Caco-2 (cell line): Measurements from ENCODE around the gene OR2A14. TPM values are rescaled to one million over a fixed set of nuclear protein-coding genes. Genes with fewer than 3 reads are reported as not detected.

ENCODE experiments used
- BruUV-seq: library from RNA; stranded (reverse); fragments of 400-500 nt; replicated peaks from 2 replicates; lab custom pipeline; 2021; lab: Mats Ljungman, UMichigan
- CTCF ChIA-PET: fragments of 300-600 bp; sonication (Branson Sonifier 250); formaldehyde crosslinking; loops from one replicate; lab custom pipeline; 2022; ENCODE audit warnings: antibody characterized with exemption; lab: Charles Lee
- POLR2A ChIA-PET: fragments of 300-600 bp; sonication (Branson Sonifier 250); formaldehyde crosslinking; loops from one replicate; lab custom pipeline; 2022; ENCODE audit warnings: antibody characterized with exemption; lab: Charles Lee
- DNase-seq, 2 experiments: peaks; one replicate each; pipeline versions ENCODE4 v3.0.0 to v3.0.0-alpha.2; 2020 to 2022
- H3K27me3 ChIP-seq: replicated peaks from 2 replicates; pipeline ENCODE4 v1.6.0; 2011; ENCODE audit warnings: low read length; ENCODE audit not compliant: control insufficient read depth, insufficient read depth
- H3K36me3 ChIP-seq: 2 replicates; pipeline ENCODE4 v1.5.1; 2011; ENCODE audit warnings: low read length; ENCODE audit not compliant: control insufficient read depth, insufficient read depth
- H3K4me1 ChIP-seq: fragments of 250-450 bp; sonication (Bioruptor Pico); 2 replicates; pipeline ENCODE4 v1.5.1; 2020; ENCODE audit warnings: mild to moderate bottlenecking
- H3K4me3 ChIP-seq: 2 replicates; pipeline ENCODE4 v1.5.1; 2011; ENCODE audit warnings: low read depth, mild to moderate bottlenecking, control low read depth, low read length
- H3K9me3 ChIP-seq: fragments of 250-450 bp; sonication (Bioruptor Pico); 2 replicates; pipeline ENCODE4 v1.5.1; 2020; ENCODE audit warnings: mild to moderate bottlenecking, moderate library complexity
- H3K27ac Mint-ChIP-seq: one replicate; pipeline ENCODE4 v1.8.0; 2022; ENCODE audit warnings: mixed read lengths; ENCODE audit not compliant: unreplicated experiment
- H3K27me3 Mint-ChIP-seq: one replicate; pipeline ENCODE4 v1.8.0; 2022; ENCODE audit warnings: mixed read lengths; ENCODE audit not compliant: insufficient read depth, unreplicated experiment
- H3K36me3 Mint-ChIP-seq: one replicate; pipeline ENCODE4 v1.8.0; 2022; ENCODE audit warnings: mild to moderate bottlenecking, mixed read lengths; ENCODE audit not compliant: insufficient read depth, unreplicated experiment
- H3K4me1 Mint-ChIP-seq: one replicate; pipeline ENCODE4 v1.8.0; 2022; ENCODE audit warnings: low read depth, mixed read lengths; ENCODE audit not compliant: unreplicated experiment
- H3K4me3 Mint-ChIP-seq: one replicate; pipeline ENCODE4 v1.8.0; 2022; ENCODE audit warnings: mild to moderate bottlenecking, moderate library complexity, mixed read lengths; ENCODE audit not compliant: unreplicated experiment
- H3K9me3 Mint-ChIP-seq: one replicate; pipeline ENCODE4 v1.8.0; 2022; ENCODE audit warnings: mixed read lengths; ENCODE audit not compliant: unreplicated experiment
- CTCF ChIP-seq, 2 experiments: fragments of 200-600 bp in 1 of 2; IDR thresholded peaks; 1 replicate in 1 of 2; 2 replicates in 1 of 2; pipeline versions ENCODE4 v1.5.1 to v1.8.0; 2011 to 2022; ENCODE audit warnings: antibody characterized with exemption in 1 of 2, control low read depth in 1 of 2, inconsistent platforms in 1 of 2, low read depth in 1 of 2, low read length in 1 of 2, mild to moderate bottlenecking in 1 of 2, moderate library complexity in 1 of 2; ENCODE audit not compliant: insufficient read depth in 1 of 2, severe bottlenecking in 1 of 2, unreplicated experiment in 1 of 2
- intact Hi-C: fragments of 100-400 bp; cut with micrococcal nuclease; formaldehyde crosslinking; loops from one replicate; pipeline ENCODE4 v1.10.0; 2022; ENCODE audit not compliant: unreplicated experiment
- total RNA-seq: library from RNA; stranded (reverse); gene quantifications from 2 replicates; pipeline ENCODE4 v1.2.3, GENCODE V29; 2022

Gene OR2A14
- total RNA-seq, 1 experiment from 2014 or later = not detected

- CTCF ChIA-PET = no interaction called here
- no peak for DNase-seq
- H3K36me3 Mint-ChIP-seq = no peaks in the 10 kb centered on the region
- no peak overlapping the region for H3K4me3 Mint-ChIP-seq
- no TSS peak for BruUV-seq
- H3K27me3 ChIP-seq = no peaks in the 10 kb centered on the region
- no peaks in the 10 kb centered on the region for H3K9me3 Mint-ChIP-seq
- no peak for TF ChIP-seq CTCF (IDR thresholded peaks at IDR 0.05; ENCODE audit: insufficient read depth in 1 of 2, low read depth in 1 of 2, low read length in 1 of 2, severe bottlenecking in 1 of 2, unreplicated experiment in 1 of 2)
- H3K27me3 Mint-ChIP-seq = peaks cover 17% of the 10 kb centered on the region
- no peaks in the 10 kb centered on the region for H3K36me3 ChIP-seq
- POLR2A ChIA-PET = no interaction called here
- H3K9me3 ChIP-seq = no peaks in the 10 kb centered on the region
- intact Hi-C loops = no loop called here
- no peaks in the 10 kb centered on the region for H3K4me1 ChIP-seq
- no peak overlapping the region for H3K27ac Mint-ChIP-seq
- no peak overlapping the region for H3K4me3 ChIP-seq
- no peaks in the 10 kb centered on the region for H3K4me1 Mint-ChIP-seq
These were observed 24.2 kb upstream of the OR2A14 start for GRCh38 chr7:144098776-144099175.

GRCh38 chr7:144100607-144101006 lies 22.4 kb upstream of the OR2A14 start:
- DNase-seq = no peak
- H3K9me3 Mint-ChIP-seq = no peaks in the 10 kb centered on the region

GRCh38 chr7:144102041-144102440 lies 20.9 kb upstream of the OR2A14 start:
- CTCF ChIA-PET = no interaction called here
- Mint-ChIP-seq H3K9me3 (no peaks in the 10 kb centered on the region), H3K27me3 (peaks cover 18% of the 10 kb centered on the region), H3K4me3 (no peak overlapping the region), H3K27ac (no peak overlapping the region), H3K36me3 (no peaks in the 10 kb centered on the region), H3K4me1 (no peaks in the 10 kb centered on the region)
- no peak for DNase-seq
- intact Hi-C loops = no loop called here
- no peak for TF ChIP-seq CTCF (IDR thresholded peaks at IDR 0.05; ENCODE audit: insufficient read depth in 1 of 2, low read depth in 1 of 2, low read length in 1 of 2, severe bottlenecking in 1 of 2, unreplicated experiment in 1 of 2)
- Histone ChIP-seq H3K36me3 (no peaks in the 10 kb centered on the region), H3K4me1 (no peaks in the 10 kb centered on the region), H3K27me3 (no peaks in the 10 kb centered on the region), H3K9me3 (no peaks in the 10 kb centered on the region), H3K4me3 (no peak overlapping the region)
- no TSS peak for BruUV-seq
- POLR2A ChIA-PET = no interaction called here

More at GRCh38 chr7:144100607-144101006, 22.4 kb upstream of the OR2A14 start:
- H3K4me3 ChIP-seq = no peak overlapping the region
- POLR2A ChIA-PET = no interaction called here
- Mint-ChIP-seq H3K4me1 (no peaks in the 10 kb centered on the region), H3K4me3 (no peak overlapping the region), H3K27me3 (peaks cover 21% of the 10 kb centered on the region), H3K36me3 (no peaks in the 10 kb centered on the region), H3K27ac (no peak overlapping the region)
- TF ChIP-seq CTCF (IDR thresholded peaks at IDR 0.05; ENCODE audit: insufficient read depth in 1 of 2, low read depth in 1 of 2, low read length in 1 of 2, severe bottlenecking in 1 of 2, unreplicated experiment in 1 of 2) = no peak
- no peaks in the 10 kb centered on the region for H3K27me3 ChIP-seq
- H3K9me3 ChIP-seq = no peaks in the 10 kb centered on the region
- BruUV-seq = no TSS peak
- no peaks in the 10 kb centered on the region for H3K36me3 ChIP-seq
- H3K4me1 ChIP-seq = no peaks in the 10 kb centered on the region
- intact Hi-C loops = no loop called here
- CTCF ChIA-PET = no interaction called here
